ENCODE results near the gene NFATC2. TPM values are rescaled to one million over a fixed set of nuclear protein-coding genes. Genes with fewer than 3 reads are reported as not detected.

Gene NFATC2
- total RNA-seq, 1 donor from 2014 or later, result 0.76 TPM

GRCh38 chr20:51373713-51374455 is 168.6 kb downstream of the NFATC2 start:
- peak; percentile 68 for ATAC-seq

- ATAC-seq, result no peak
Observed at GRCh38 chr20:51372966-51373365, 169.6 kb downstream of the NFATC2 start.

DNA sequence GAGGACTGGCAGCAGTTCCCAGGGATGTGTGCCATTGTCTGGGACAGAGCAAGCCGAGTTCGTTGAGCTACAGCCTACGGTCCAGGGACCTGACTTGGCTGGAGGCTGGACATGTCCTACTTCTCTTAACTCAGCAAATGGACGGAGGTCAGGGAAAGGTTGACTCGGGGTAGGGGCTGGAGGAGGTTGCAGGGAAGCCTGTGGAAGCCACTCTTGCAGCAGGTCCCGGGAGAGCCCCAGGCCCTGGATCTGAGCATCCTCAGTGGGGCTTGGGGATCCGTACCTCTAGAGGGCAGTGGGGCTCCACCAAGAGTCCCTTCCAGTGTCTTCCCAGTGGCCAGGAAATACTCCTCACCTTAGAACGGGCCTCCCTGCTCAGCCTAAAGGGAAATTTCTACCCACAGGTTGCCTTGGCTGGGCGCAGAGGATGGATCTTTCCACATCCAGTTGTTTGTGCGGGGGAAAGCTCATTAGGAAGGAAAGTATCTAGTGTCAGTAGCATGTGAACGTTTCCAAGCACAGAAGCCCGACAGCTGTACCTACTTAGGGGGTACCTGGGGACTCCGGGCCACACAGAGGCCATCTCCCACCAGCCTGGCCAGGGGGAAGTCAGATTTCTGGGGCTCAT is 170.2 kb downstream of the NFATC2 start:
- ATAC-seq, result peak; percentile 90

DNA sequence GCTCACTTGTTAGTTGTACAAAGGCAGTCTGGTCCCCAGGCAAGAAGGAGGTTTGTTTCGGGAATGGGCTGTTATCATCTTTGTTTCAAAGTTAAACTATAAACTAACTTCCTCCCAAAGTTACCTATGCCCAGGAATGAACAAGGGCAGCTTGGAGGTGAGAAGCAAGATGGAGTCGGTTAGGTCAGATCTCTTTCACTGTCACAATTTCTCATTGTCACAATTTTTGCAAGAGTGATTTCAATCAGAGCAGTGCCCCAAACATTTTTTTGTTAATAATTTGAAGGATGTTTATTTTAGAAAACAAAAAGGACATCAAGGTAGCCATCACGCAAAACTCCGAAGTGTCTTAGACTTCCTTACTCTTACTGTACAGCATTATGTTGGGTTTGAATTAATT is 170.8 kb downstream of the NFATC2 start:
- ATAC-seq, result no peak

- no peak for ATAC-seq
Observed at GRCh38 chr20:51369503-51369902, 173.0 kb downstream of the NFATC2 start.

DNA sequence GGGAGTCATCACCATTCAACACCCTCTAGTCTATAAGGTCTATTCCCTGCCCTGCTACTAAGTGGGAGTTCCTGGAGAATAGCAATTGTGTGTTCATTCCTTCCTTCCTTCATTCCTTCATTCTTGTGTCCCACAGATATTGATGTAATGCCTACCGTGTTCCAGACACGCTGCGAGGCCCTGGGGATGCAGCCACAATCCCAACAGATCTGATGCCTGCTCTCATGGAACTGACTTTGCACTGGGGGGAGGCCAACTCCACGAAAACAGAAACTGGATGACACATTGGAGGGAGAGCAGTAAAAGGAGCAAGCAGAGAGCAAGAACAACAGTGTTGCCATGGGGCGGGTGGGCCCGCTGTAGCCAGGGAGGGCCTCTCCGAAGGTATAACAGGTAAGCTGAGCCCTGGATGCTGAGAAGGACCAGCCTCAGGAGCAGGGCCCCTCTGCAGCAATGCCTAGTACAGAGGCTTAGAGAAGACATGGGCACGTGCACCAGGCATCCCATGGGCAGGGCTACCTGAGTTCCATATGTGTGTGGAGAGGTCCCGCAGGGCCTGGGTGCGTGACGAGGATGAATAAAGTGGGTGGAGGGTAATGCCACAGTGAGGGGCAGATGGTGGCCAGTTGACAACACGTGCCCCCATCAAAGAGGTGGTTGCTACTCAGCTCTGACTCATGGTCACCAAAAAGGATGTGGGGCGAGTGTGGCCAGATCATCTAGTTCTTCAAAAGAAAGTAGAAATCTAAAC is 173.9 kb downstream of the NFATC2 start:
- no peak for ATAC-seq

GRCh38 chr20:51366155-51366886 is 176.2 kb downstream of the NFATC2 start:
- peak; percentile 44 for ATAC-seq

- no peak for ATAC-seq
Observed at GRCh38 chr20:51365670-51366069, 176.8 kb downstream of the NFATC2 start.

- no peak for ATAC-seq
Observed at GRCh38 chr20:51363813-51364212, 178.7 kb downstream of the NFATC2 start.

- no peak for ATAC-seq
Observed at GRCh38 chr20:51363378-51363777, 179.1 kb downstream of the NFATC2 start.

GRCh38 chr20:51362254-51362653 is 180.3 kb downstream of the NFATC2 start:
- ATAC-seq, result no peak

DNA sequence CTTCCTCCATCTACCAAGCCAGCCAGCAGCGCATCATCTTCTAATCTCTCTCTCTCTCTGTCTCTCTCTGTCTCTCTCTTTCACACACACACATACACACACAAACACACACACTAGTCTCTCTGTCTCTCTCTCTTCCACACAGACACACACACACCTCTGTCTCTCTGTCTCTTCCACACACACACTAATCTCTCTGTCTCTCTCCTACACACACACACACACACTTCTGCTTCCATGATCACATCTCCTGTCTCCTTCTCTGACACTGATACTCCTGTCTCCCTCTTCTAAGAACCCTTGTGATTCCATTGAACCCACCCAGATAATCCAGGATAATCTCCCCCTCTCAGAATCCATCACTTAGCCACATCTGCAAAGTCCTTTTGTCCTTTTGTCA is 181.3 kb downstream of the NFATC2 start:
- ATAC-seq, result no peak

- peak; percentile 86 for ATAC-seq
Observed at GRCh38 chr20:51360451-51361201, 181.9 kb downstream of the NFATC2 start.

DNA sequence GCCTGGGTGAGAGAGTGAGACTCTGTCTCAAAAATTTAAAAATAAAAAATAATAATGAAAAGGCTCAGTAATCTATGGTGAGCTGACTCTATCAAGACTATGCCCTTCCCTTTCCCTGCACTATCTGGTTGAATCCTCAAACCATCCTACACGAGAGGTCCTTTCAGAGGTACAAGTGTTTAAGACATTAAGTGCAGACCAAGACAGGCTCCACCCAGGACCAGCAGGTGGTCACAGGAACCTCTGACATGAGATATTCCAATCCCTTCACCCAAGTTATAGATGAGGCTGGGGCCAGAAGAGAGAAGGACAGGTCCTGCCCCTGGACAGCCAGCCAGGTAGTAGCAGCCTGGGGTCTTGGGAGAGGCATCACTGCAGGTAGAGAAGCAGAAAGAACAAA is 182.6 kb downstream of the NFATC2 start:
- ATAC-seq, result no peak

DNA sequence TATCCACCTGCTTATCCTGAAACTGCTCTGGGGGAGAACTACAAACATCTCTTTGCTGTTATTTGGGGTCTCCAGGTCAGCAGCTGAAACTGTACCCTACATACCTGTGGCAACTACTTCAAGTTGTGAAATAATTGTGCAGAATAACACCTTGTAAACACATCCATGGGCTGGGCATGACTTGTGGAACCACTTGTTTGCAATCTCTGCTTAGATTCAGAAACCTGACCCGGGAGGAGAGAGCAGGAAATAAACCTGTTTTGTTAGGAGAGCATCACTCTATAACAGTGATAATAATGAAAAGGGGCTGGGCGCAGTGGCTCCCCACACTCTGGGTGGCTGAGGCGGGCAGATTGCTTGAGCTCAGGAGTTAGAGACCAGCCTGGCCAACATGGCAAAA is 183.1 kb downstream of the NFATC2 start:
- no peak for ATAC-seq

GRCh38 chr20:51358032-51358724 is 184.3 kb downstream of the NFATC2 start:
- ATAC-seq, result no peak

- ATAC-seq, result no peak
Observed at GRCh38 chr20:51357543-51357942, 185.0 kb downstream of the NFATC2 start.

DNA sequence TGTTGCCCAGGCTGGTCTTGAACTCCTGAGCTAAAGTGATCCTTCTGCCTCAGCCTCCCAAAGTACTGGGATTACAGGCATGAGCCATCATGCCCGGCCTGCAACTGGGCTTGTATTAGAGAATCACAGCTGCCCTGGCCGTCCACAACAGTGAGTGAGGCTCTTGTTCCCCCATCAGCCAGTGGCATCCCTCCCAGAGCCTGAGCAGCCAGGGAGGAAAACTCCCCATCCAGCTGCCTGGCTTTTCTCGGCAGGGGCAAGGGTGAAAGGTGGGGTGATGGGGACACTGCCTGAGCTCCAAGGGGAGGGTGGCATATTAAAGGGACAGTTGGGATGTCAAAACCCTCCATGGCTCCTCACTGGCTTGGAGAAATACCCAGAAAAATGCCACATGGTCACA is 185.6 kb downstream of the NFATC2 start:
- no peak for ATAC-seq

- ATAC-seq, result peak; percentile 16
Observed at GRCh38 chr20:51354769-51355319, 187.7 kb downstream of the NFATC2 start.

DNA sequence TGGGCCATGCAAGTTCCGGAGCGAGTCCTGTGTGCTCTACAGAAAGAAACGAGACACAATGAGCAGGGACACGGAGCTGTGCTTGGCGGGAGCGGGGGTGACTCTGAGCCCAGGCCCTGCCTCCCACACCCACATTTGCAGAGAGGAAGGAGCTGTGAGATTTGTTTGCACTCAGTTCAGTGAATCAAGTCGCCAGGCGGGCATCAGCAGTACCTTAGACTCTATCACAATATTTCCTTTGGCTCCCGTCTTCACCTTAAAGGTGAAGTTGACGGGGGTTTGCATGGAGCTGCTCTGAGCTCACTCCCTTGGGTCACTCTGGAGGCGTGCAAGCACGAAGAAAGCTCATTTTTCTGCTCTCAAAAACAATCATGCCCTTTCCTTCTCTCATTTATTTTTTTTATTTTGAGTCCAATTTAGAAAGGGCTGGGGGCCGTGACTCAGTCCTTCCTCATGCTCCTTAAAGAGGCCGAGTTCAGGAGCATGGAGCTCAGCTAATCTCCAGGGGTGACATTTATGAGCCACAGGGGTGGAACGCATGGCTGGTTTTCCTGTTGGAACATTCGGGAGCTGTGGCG is 188.2 kb downstream of the NFATC2 start:
- no peak for ATAC-seq

- ATAC-seq, result no peak
Observed at GRCh38 chr20:51353491-51353890, 189.0 kb downstream of the NFATC2 start.

Data from esophagus mucosa (tissue), 1 donor.